ENCODE measurements around the gene TSNAX. TPM values are rescaled to one million over a fixed set of nuclear protein-coding genes. Genes with fewer than 3 reads are reported as not detected.

TSNAX gene
- total and polyA plus RNA-seq, 9 of the 15 experiments (the other 6 are each of a cell fraction or from before 2014, with no cell fraction given): 33.8 to 102 (median 61.2) TPM

DNA sequence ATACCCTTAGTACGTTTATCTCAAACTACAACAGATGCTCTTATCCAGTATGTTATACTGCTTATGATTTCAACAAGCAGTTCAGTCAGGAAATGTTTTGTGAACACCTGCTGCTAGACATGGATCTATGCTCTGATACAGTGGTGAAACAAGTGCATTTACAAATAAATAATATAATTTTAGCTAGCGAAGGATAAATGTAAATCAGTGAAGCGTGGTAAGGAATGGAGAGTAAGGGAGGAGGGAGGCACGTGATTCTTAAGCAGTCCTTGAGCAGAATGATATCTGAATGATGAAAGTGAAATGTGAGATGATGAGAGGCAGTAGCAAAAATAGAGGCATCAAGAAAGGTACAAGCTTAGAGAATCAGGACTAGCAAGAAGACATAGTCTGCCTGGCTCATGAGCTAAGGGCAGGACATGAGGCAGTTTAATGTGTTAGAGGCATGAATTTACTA, 6.3 kb downstream of the TSNAX start:
- Histone ChIP-seq H3K79me2 (ENCODE audit: control insufficient read depth, insufficient read depth, low read length) (peaks cover 77% of the 10 kb centered on the region), H3K4me2 (ENCODE audit: insufficient read depth, low read length) (no peak overlapping the region), H3K27me3 (ENCODE audit: control insufficient read depth in 2 of 2, insufficient read depth in 2 of 2, low read length in 2 of 2) (no peaks in the 10 kb centered on the region), H3K4me1 (replicated peaks in 1 of 2; ENCODE audit: control insufficient read depth in 2 of 2, insufficient read depth in 2 of 2, low read length in 2 of 2) (peaks cover 7 to 12% of the 10 kb centered on the region in 2 experiments; a peak in 4 of 5 replicates), H2AFZ (ENCODE audit: low read depth, low read length) (no peak overlapping the region), H3K9me1 (ENCODE audit: control insufficient read depth, insufficient read depth, low read length) (no peaks in the 10 kb centered on the region), H3K9ac (ENCODE audit: insufficient read depth in 1 of 2, low read depth in 2 of 2, low read length in 2 of 2) (no peak overlapping the region), H3K27ac (ENCODE audit: extremely low read depth, low read depth, low read length) (no peak overlapping the region), H3K36me3 (ENCODE audit: control insufficient read depth, insufficient read depth, low read length) (peaks cover 91% of the 10 kb centered on the region), H3K4me3 (no peak overlapping the region), H3K9me3 (replicated peaks; ENCODE audit: control insufficient read depth, insufficient read depth, low read depth, low read length) (no peaks in the 10 kb centered on the region), H4K20me1 (replicated peaks; ENCODE audit: control insufficient read depth, insufficient read depth, low read length) (no peaks in the 10 kb centered on the region)
- DNase-seq (ENCODE audit: extremely low read depth in 1 of 4, low spot score in 3 of 4) (no peak), FAIRE-seq (no peak), ATAC-seq (no peak)
- intact Hi-C loops (cut with micrococcal nuclease) (no loop called here), in situ Hi-C loops (cut with MboI) (no loop called here)
- WGBS (ENCODE audit: insufficient coverage, low coverage, missing lambda C conversion rate): 64% methylated on average over 4 of the region's 4 CpGs
- ChIA-PET CTCF (ENCODE audit: low intra/inter-chr PET ratio) (no interaction called here), POLR2A (interaction anchor here (0.6 to 1.5 kb wide), 3 partner anchors 10 to 25 kb away, joined by 3 to 4 read pairs (median 3); no protein-coding TSS in a partner anchor)
- no TSS peak for BruUV-seq (replicated peaks)
- TF ChIP-seq, protein P1, sequence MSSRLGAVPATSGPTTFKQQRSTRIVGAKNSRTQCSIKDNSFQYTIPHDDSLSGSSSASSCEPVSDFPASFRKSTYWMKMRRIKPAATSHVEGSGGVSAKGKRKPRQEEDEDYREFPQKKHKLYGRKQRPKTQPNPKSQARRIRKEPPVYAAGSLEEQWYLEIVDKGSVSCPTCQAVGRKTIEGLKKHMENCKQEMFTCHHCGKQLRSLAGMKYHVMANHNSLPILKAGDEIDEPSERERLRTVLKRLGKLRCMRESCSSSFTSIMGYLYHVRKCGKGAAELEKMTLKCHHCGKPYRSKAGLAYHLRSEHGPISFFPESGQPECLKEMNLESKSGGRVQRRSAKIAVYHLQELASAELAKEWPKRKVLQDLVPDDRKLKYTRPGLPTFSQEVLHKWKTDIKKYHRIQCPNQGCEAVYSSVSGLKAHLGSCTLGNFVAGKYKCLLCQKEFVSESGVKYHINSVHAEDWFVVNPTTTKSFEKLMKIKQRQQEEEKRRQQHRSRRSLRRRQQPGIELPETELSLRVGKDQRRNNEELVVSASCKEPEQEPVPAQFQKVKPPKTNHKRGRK (tag; IDR thresholded peaks at IDR 0.05): no peak
- TF ChIP-seq CHAMP1 (IDR thresholded peaks at IDR 0.05): no peak
- no peak for TF ChIP-seq ZNF311 (CRISPR knock-in tag; IDR thresholded peaks at IDR 0.05)
- TF ChIP-seq HNRNPLL (IDR thresholded peaks at IDR 0.05; ENCODE audit: low read depth, low read length, poor library complexity, severe bottlenecking): no peak
- TF ChIP-seq, protein P2, sequence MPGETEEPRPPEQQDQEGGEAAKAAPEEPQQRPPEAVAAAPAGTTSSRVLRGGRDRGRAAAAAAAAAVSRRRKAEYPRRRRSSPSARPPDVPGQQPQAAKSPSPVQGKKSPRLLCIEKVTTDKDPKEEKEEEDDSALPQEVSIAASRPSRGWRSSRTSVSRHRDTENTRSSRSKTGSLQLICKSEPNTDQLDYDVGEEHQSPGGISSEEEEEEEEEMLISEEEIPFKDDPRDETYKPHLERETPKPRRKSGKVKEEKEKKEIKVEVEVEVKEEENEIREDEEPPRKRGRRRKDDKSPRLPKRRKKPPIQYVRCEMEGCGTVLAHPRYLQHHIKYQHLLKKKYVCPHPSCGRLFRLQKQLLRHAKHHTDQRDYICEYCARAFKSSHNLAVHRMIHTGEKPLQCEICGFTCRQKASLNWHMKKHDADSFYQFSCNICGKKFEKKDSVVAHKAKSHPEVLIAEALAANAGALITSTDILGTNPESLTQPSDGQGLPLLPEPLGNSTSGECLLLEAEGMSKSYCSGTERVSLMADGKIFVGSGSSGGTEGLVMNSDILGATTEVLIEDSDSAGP (CRISPR knock-in tag; IDR thresholded peaks at IDR 0.05): no peak
- no peak for TF ChIP-seq BACH1 (tag; IDR thresholded peaks at IDR 0.05)
- TF ChIP-seq ZNF584 (CRISPR knock-in tag; IDR thresholded peaks at IDR 0.05; ENCODE audit: low read depth): no peak
- no peak for TF ChIP-seq MAX (CRISPR knock-in tag; IDR thresholded peaks at IDR 0.05)
- TF ChIP-seq, protein P3, sequence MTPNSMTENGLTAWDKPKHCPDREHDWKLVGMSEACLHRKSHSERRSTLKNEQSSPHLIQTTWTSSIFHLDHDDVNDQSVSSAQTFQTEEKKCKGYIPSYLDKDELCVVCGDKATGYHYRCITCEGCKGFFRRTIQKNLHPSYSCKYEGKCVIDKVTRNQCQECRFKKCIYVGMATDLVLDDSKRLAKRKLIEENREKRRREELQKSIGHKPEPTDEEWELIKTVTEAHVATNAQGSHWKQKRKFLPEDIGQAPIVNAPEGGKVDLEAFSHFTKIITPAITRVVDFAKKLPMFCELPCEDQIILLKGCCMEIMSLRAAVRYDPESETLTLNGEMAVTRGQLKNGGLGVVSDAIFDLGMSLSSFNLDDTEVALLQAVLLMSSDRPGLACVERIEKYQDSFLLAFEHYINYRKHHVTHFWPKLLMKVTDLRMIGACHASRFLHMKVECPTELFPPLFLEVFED (CRISPR knock-in tag; conservative IDR thresholded peaks at IDR 0.05): no peak
- no peak for TF ChIP-seq HDGF (IDR thresholded peaks at IDR 0.05)
- TF ChIP-seq BCOR (IDR thresholded peaks at IDR 0.05): no peak
- no peak for TF ChIP-seq TAF7 (tag; IDR thresholded peaks at IDR 0.05)
- TF ChIP-seq NR3C1 (CRISPR knock-in tag; IDR thresholded peaks at IDR 0.05): no peak
- no peak for TF ChIP-seq ATF7 (IDR thresholded peaks at IDR 0.05)
- no peak for TF ChIP-seq PPARD (CRISPR knock-in tag; IDR thresholded peaks at IDR 0.05)
- TF ChIP-seq SRF (CRISPR knock-in tag; IDR thresholded peaks at IDR 0.05): no peak
- no peak for TF ChIP-seq CEBPB (tag; IDR thresholded peaks at IDR 0.05)
